Duodenal mucosa (tissue), 2 donors: Measurements from ENCODE around the gene MFSD2A.

Experiments
- H3K27ac ChIP-seq: one replicate; pipeline ENCODE4 v1.7.0; 2013; ENCODE audit warnings: low read depth, low read length
- H3K27me3 ChIP-seq, 2 donors: one replicate each; pipeline ENCODE4 v1.7.0; 2013; ENCODE audit warnings: low read length in 2 of 2, control low read depth in 1 of 2; ENCODE audit not compliant: insufficient read depth in 2 of 2, control insufficient read depth in 1 of 2
- H3K36me3 ChIP-seq, 2 donors: one replicate each; pipeline ENCODE4 v1.7.0; 2013; ENCODE audit warnings: low read length in 2 of 2, control low read depth in 1 of 2; ENCODE audit not compliant: insufficient read depth in 2 of 2, control insufficient read depth in 1 of 2
- H3K4me1 ChIP-seq, 2 donors: one replicate each; pipeline ENCODE4 v1.7.0; 2013; ENCODE audit warnings: low read length in 2 of 2, control low read depth in 1 of 2; ENCODE audit not compliant: insufficient read depth in 2 of 2, control insufficient read depth in 1 of 2
- H3K4me3 ChIP-seq, 2 donors: one replicate each; pipeline ENCODE4 v1.7.0; 2013; ENCODE audit warnings: low read length in 2 of 2, low read depth in 1 of 2
- H3K9ac ChIP-seq, 2 donors: one replicate each; pipeline ENCODE4 v1.7.0; 2013; ENCODE audit warnings: low read length in 2 of 2, low read depth in 1 of 2
- H3K9me3 ChIP-seq, 2 donors: one replicate each; pipeline ENCODE4 v1.7.0; 2013; ENCODE audit warnings: low read length in 2 of 2, control low read depth in 1 of 2; ENCODE audit not compliant: control insufficient read depth in 1 of 2

The MFSD2A gene

GRCh38 chr1:39969048-39969447 is 14.1 kb downstream of the MFSD2A start:
- Histone ChIP-seq H3K9ac (no peak overlapping the region), H3K27me3 (no peaks in the 10 kb centered on the region), H3K36me3 (peaks cover 10 to 56% of the 10 kb centered on the region in 2 donors), H3K27ac (no peak overlapping the region), H3K4me3 (no peak overlapping the region), H3K9me3 (no peaks in the 10 kb centered on the region), H3K4me1 (peaks cover 0 to 5% of the 10 kb centered on the region in 2 donors)

DNA sequence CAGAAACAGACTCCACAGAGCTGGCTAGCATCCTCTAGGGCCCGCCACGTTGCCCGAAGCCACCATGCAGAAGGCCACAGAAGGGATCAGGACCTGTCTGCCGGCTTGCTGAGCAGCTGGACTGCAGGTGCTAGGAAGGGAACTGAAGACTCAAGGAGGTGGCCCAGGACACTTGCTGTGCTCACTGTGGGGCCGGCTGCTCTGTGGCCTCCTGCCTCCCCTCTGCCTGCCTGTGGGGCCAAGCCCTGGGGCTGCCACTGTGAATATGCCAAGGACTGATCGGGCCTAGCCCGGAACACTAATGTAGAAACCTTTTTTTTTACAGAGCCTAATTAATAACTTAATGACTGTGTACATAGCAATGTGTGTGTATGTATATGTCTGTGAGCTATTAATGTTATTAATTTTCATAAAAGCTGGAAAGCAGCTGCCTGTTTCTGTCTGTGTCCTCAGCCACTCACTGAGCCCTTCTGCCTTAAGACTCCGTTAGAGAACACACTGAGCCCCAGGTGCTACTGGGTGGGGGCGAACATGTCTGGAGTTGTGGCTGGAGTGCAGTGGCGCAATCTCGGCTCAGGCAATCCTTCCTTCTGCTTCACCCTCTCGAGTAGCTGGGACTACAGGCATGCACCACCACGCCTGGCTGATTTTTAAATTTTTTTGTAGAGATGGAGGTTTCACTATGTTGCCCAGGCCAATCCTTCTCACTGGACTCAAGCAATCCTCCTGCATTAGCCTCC is 14.8 kb downstream of the MFSD2A start:
- H3K9ac ChIP-seq: no peak overlapping the region
- H3K9me3 ChIP-seq: no peaks in the 10 kb centered on the region
- peaks cover 10 to 56% of the 10 kb centered on the region in 2 donors for H3K36me3 ChIP-seq
- H3K27me3 ChIP-seq: no peaks in the 10 kb centered on the region
- H3K4me3 ChIP-seq: no peak overlapping the region
- H3K27ac ChIP-seq: no peak overlapping the region
- peaks cover 0 to 5% of the 10 kb centered on the region in 2 donors for H3K4me1 ChIP-seq

GRCh38 chr1:39970274-39970673 is 15.3 kb downstream of the MFSD2A start:
- peaks cover 10 to 50% of the 10 kb centered on the region in 2 donors for H3K36me3 ChIP-seq
- H3K9me3 ChIP-seq: no peaks in the 10 kb centered on the region
- H3K4me3 ChIP-seq: no peak overlapping the region
- no peak overlapping the region for H3K27ac ChIP-seq
- no peaks in the 10 kb centered on the region for H3K27me3 ChIP-seq
- H3K4me1 ChIP-seq: peaks cover 0 to 5% of the 10 kb centered on the region in 2 donors
- H3K9ac ChIP-seq: no peak overlapping the region

DNA sequence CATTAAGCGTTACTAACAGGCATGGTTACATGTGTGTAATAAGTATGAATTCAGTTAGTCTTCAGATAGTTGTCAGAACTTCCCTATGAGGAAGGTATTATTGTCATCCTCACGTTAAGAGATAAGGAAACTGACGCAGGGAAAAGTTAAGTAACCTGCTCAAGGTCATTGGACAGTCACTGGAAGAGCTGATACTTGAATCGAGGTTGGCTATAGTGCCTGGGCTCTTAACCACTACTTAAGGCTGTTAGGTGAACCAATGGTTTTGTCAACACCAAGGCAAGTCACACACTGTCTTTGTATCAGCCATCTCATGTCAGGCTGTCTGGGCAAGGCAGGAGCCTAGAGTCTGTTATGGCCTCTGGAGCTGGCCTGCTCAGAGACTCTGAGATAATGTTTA is 16.2 kb downstream of the MFSD2A start:
- H3K27ac ChIP-seq: no peak overlapping the region
- H3K27me3 ChIP-seq: no peaks in the 10 kb centered on the region
- H3K9me3 ChIP-seq: no peaks in the 10 kb centered on the region
- H3K4me1 ChIP-seq: peaks cover 0 to 5% of the 10 kb centered on the region in 2 donors
- H3K36me3 ChIP-seq: peaks cover 10 to 42% of the 10 kb centered on the region in 2 donors
- H3K9ac ChIP-seq: no peak overlapping the region
- no peak overlapping the region for H3K4me3 ChIP-seq

DNA sequence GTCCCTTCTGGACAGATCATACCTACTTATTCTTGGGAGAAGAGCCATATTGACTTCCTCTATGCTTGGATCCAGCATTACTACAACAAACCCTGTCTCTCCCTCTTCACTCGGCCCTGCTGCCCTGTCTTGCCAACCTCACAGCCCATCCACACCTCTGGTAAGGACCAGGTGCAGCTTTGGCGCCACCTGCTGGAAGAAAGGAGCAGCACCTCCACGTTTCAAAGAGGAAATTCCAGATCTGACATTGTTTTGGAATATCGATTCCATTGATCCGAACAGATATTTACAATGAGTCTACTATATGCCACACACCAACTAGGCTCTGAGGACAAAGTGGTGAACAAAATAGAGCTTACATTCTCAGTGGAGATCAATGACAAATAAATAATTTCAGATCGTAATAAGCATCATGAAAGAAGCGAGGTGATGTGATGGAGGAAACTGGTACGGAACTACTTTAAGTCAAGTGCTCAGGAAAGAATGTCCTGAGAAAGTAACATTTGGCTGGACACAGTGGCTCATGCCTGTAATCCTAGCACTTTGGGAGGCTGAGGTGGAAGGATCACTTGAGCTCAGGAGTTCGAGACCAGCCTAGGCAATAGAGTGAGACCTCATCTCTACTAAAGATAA is 18.7 kb downstream of the MFSD2A start:
- Histone ChIP-seq H3K27ac (no peak overlapping the region), H3K4me3 (no peak overlapping the region), H3K36me3 (peaks cover 3 to 17% of the 10 kb centered on the region in 2 donors), H3K27me3 (no peaks in the 10 kb centered on the region), H3K9ac (no peak overlapping the region), H3K4me1 (peaks cover 0 to 5% of the 10 kb centered on the region in 2 donors), H3K9me3 (no peaks in the 10 kb centered on the region)

- no peak overlapping the region for H3K27ac ChIP-seq
- H3K9ac ChIP-seq: no peak overlapping the region
- H3K4me1 ChIP-seq: peaks cover 13 to 15% of the 10 kb centered on the region in 2 donors
- H3K9me3 ChIP-seq: no peaks in the 10 kb centered on the region
- H3K27me3 ChIP-seq: no peaks in the 10 kb centered on the region
- no peaks in the 10 kb centered on the region for H3K36me3 ChIP-seq
- no peak overlapping the region for H3K4me3 ChIP-seq
Observed at GRCh38 chr1:39976732-39977131, 21.8 kb downstream of the MFSD2A start.

GRCh38 chr1:39977202-39977601 is 22.3 kb downstream of the MFSD2A start:
- Histone ChIP-seq H3K27me3 (no peaks in the 10 kb centered on the region), H3K4me3 (no peak overlapping the region), H3K9me3 (no peaks in the 10 kb centered on the region), H3K27ac (no peak overlapping the region), H3K9ac (no peak overlapping the region), H3K4me1 (peaks cover 15 to 17% of the 10 kb centered on the region in 2 donors), H3K36me3 (no peaks in the 10 kb centered on the region)

DNA sequence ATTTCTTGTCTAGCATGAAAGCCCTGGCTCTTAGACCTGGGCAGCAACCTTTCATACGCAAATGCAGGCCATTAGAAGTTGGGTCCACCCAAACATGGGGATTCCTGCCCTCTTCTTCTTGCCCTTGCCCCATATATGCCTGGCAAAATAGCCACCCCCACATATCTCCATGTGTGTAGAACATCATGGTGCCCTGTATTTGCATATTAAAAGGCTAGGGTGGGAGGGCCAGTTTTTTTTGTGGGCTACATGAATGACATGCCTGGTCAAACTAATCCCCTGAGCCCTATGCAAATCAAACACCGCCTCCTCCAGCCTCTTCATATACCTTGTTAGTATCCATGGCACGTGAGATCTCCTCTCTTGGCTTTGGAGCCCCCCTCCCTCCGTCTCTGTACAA is 24.7 kb downstream of the MFSD2A start:
- Histone ChIP-seq H3K9ac (no peak overlapping the region), H3K9me3 (no peaks in the 10 kb centered on the region), H3K4me3 (no peak overlapping the region), H3K27me3 (no peaks in the 10 kb centered on the region), H3K36me3 (no peaks in the 10 kb centered on the region), H3K4me1 (peaks cover 10 to 17% of the 10 kb centered on the region in 2 donors), H3K27ac (no peak overlapping the region)

GRCh38 chr1:39980555-39981313 is 25.8 kb downstream of the MFSD2A start:
- H3K9ac ChIP-seq: peak overlapping the region in 1 of 2 donors; percentile 18
- H3K9me3 ChIP-seq: no peaks in the 10 kb centered on the region
- H3K4me1 ChIP-seq: peaks cover 10 to 17% of the 10 kb centered on the region in 2 donors
- H3K4me3 ChIP-seq: peak overlapping the region in 1 of 2 donors; percentile 28
- no peaks in the 10 kb centered on the region for H3K36me3 ChIP-seq
- H3K27me3 ChIP-seq: no peaks in the 10 kb centered on the region
- peak overlapping the region; percentile 45 for H3K27ac ChIP-seq

DNA sequence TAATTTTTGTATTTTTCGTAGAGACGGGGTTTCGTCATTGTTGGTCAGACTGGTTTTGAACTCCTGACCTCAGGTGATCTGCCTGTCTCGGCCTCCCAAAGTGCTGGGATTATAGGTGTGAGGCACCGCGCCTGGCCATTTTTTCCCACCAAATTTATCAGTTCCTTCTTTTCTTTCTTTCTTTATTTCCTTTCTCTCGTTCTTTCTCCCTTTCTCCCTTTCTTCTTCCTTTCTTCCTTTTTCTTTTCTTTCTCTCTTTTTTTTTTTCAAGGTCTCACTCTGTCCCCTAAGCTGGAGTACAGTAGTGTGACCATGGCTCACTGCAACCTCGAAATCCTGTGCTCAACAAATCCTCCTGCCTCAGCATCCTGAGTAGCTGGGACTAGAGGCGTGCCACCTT is 26.4 kb downstream of the MFSD2A start:
- Histone ChIP-seq H3K27me3 (no peaks in the 10 kb centered on the region), H3K36me3 (no peaks in the 10 kb centered on the region), H3K4me1 (peaks cover 10 to 17% of the 10 kb centered on the region in 2 donors), H3K9me3 (no peaks in the 10 kb centered on the region), H3K27ac (no peak overlapping the region), H3K9ac (no peak overlapping the region), H3K4me3 (no peak overlapping the region)
